Fibroblast of pulmonary artery (primary cell): ENCODE results near the gene AGO3.

Experiments used
- DNase-seq: peaks from one replicate; pipeline ENCODE4 v3.0.0-alpha.2; 2010; ENCODE audit warnings: low read depth
- H3K4me3 ChIP-seq: replicated peaks from 2 replicates; pipeline ENCODE4 v1.5.1; 2011; ENCODE audit warnings: low read depth, mild to moderate bottlenecking, control low read depth, low read length, moderate library complexity
- CTCF ChIP-seq: IDR thresholded peaks from 2 replicates; pipeline ENCODE4 v1.5.1; 2011; ENCODE audit warnings: mild to moderate bottlenecking, control low read depth, low read length, inconsistent platforms; ENCODE audit errors: missing control alignments

The AGO3 gene

DNA sequence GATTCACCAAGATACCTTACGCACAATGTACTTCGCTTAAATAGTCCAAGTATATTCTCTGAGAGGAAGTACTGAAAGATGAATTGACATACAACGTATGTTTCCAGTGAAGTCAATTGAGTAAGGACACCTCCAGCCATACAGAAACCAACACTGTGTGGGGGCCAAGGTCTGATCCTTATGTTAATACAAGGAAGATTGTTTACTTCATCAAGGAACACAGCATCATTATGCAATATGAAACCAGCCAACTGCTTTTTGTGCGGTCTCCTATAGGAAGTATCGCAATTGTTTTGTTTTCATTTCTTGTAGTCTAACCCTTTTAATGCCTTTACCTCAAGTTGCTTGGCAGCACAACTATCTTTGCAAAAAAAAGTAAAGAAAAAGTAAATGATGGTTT lies 124.8 kb downstream of the AGO3 start:
- DNase-seq = no peak
- no peak overlapping the region for H3K4me3 ChIP-seq
- TF ChIP-seq CTCF = no peak

GRCh38 chr1:36062315-36062714 lies 131.4 kb downstream of the AGO3 start:
- TF ChIP-seq CTCF = no peak
- DNase-seq = no peak
- no peak overlapping the region for H3K4me3 ChIP-seq

- no peak overlapping the region for H3K4me3 ChIP-seq
- TF ChIP-seq CTCF = no peak
- DNase-seq = no peak
These were observed 137.0 kb downstream of the AGO3 start for GRCh38 chr1:36067871-36068270.

DNA sequence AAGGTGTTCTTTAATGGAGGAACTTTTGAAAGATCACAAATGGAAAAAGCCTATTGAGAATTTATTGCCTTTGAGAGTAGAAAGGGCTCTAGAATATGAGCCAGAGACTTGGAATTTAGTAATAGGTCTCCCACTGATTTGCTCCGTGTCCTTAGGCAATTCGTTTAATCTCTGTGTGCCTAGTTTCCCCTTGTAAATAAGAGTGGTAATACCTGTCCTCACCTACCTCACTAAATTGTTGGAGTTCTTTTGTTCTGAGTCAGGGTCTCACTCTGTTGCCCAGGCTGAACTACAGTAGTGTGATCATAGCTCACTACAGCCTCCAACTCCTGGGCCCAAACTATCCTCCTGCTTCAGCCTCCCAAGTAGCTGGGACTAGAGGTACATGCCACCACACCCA lies 138.0 kb downstream of the AGO3 start:
- no peak for DNase-seq
- TF ChIP-seq CTCF = no peak
- H3K4me3 ChIP-seq = no peak overlapping the region

- no peak for DNase-seq
- H3K4me3 ChIP-seq = no peak overlapping the region
- no peak for TF ChIP-seq CTCF
These were observed 139.4 kb downstream of the AGO3 start for GRCh38 chr1:36070349-36070748.

DNA sequence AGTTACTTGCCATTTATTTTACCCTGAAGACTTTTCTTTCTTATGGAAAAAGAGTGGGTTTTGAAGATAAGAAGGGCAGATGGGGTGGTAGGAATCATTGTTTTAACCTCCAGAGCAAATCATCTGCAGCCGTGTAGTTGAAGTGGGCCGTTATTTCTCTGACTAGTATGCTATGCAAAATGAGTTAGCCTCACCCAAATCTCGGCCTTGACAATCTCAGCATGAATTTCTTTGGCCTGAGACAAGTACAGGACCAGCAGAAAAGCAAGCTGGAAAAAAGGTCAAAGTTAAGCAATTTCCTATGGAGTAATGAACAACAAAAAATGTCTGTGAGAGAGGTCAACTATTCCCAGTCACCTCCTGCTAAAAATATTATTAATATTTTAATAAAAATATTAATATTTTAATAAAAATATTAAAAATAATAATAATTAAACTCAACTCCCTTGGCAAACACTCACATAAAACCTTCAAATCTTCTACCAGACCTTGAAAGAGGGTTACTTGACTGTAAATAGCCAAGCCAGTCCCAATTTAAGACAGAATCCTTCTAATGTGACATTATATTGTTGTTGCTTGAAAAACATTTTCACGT lies 146.2 kb downstream of the AGO3 start:
- H3K4me3 ChIP-seq = no peak overlapping the region
- no peak for TF ChIP-seq CTCF
- peak; percentile 32 for DNase-seq

GRCh38 chr1:36080236-36080635 lies 149.3 kb downstream of the AGO3 start:
- TF ChIP-seq CTCF = no peak
- no peak for DNase-seq

More at GRCh38 chr1:36080236-36080635, 149.3 kb downstream of the AGO3 start:
- H3K4me3 ChIP-seq = no peak overlapping the region
